Fibroblast of lung (primary cell): ENCODE data around the gene FAM13A.

Experiments
- EZH2 ChIP-seq: IDR thresholded peaks from 2 replicates; pipeline ENCODE4 v1.5.1; 2012; ENCODE audit warnings: low read length, control low read depth, mild to moderate bottlenecking; ENCODE audit errors: missing control alignments
- TF ChIP-seq, protein P1 (sequence below), 2 donors: IDR thresholded peaks in 1 of 2; conservative IDR thresholded peaks in 1 of 2; 1 replicate in 1 of 2; 2 replicates in 1 of 2; pipeline ENCODE4 v1.5.1; 2011 to 2012; ENCODE audit warnings: low read length in 2 of 2, control low read depth in 1 of 2, inconsistent platforms in 1 of 2, low read depth in 1 of 2, mild to moderate bottlenecking in 1 of 2

DNA sequence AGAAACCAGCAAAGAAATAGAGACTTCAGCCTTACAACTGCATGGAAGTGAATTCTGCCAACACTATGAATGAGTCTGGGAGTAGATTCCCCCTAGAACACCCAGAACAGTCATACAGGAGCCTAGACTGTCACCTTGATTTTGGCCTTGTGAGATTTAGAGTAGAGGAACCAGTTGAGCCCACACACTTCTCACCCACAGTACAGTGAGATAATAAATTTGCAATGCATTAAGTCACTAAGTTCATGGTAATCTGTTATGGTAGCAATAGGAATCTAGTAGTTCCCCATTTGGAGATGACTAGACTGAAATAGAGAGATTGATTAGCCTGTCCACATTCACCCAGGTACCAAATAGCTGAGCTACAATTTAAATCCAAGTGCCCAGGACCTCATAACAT, 59.0 kb downstream of the FAM13A start:
- TF ChIP-seq, protein P1, sequence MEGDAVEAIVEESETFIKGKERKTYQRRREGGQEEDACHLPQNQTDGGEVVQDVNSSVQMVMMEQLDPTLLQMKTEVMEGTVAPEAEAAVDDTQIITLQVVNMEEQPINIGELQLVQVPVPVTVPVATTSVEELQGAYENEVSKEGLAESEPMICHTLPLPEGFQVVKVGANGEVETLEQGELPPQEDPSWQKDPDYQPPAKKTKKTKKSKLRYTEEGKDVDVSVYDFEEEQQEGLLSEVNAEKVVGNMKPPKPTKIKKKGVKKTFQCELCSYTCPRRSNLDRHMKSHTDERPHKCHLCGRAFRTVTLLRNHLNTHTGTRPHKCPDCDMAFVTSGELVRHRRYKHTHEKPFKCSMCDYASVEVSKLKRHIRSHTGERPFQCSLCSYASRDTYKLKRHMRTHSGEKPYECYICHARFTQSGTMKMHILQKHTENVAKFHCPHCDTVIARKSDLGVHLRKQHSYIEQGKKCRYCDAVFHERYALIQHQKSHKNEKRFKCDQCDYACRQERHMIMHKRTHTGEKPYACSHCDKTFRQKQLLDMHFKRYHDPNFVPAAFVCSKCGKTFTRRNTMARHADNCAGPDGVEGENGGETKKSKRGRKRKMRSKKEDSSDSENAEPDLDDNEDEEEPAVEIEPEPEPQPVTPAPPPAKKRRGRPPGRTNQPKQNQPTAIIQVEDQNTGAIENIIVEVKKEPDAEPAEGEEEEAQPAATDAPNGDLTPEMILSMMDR (conservative IDR thresholded peaks at IDR 0.05 in 1 of 2, IDR thresholded peaks at IDR 0.05 in 1 of 2; ENCODE audit: low read depth in 1 of 2, low read length in 2 of 2) = no peak
- TF ChIP-seq EZH2 = no peak
